ENCODE measurements around the gene EIF4E2.
A peak's percentile ranks its signal among the peaks of the same experiment; 100 is the strongest.

EIF4E2 gene, protein sequence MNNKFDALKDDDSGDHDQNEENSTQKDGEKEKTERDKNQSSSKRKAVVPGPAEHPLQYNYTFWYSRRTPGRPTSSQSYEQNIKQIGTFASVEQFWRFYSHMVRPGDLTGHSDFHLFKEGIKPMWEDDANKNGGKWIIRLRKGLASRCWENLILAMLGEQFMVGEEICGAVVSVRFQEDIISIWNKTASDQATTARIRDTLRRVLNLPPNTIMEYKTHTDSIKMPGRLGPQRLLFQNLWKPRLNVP

GRCh38 chr2:232550354-232551249 is at the start of gene EIF4E2, which contains the start of gene TIGD1:
Gene EIF4E2 (plus strand): TSS chr2:232550689. CDS start chr2:232550725, 36 bp downstream.
Gene TIGD1 (minus strand): TSS chr2:232550557. CDS start chr2:232549882, 675 bp downstream.
- peak; percentile 94 for DNase-seq (ENCODE audit: low spot score)

GRCh38 chr2:232501331-232501771 is 49.1 kb upstream of the EIF4E2 start:
- no peak for DNase-seq (ENCODE audit: low spot score)

DNA sequence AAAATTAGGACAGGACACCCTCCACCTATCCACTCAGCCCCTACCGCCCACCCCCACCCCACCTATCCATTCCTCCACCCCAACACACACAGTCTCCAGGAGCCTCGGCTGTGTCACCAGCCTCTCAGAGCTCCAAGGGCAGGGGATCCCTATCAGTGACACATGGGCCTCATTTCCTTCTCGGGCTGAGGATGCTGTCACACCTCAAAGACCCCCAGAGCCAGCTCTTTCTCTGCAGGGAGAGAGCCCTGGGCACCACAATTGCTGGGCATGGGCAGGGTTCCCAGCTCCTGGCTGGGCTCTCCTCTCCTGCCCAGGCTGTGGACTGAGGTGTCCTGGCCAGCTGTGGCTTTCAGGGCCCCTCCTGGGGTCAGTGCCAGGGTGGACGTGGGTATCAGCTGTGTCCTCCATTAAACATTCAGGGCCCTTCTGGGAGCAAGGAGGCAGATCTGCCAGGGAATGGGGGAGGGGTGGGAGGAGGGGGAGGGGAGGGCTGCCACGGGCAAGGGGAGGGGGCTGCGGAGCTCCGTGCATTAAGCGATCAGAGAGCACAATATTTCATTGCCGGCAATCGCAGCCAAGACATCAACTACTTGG is 48.6 kb upstream of the EIF4E2 start:
- no peak for DNase-seq (ENCODE audit: low spot score)

- DNase-seq (ENCODE audit: low spot score) = no peak
Measured at GRCh38 chr2:232502511-232502910, 48.0 kb upstream of the EIF4E2 start.

GRCh38 chr2:232502911-232503808 is 47.3 kb upstream of the EIF4E2 start:
- DNase-seq (ENCODE audit: low spot score) = no peak

- no peak for DNase-seq (ENCODE audit: low spot score)
Measured at GRCh38 chr2:232503809-232504323, 46.6 kb upstream of the EIF4E2 start.

DNA sequence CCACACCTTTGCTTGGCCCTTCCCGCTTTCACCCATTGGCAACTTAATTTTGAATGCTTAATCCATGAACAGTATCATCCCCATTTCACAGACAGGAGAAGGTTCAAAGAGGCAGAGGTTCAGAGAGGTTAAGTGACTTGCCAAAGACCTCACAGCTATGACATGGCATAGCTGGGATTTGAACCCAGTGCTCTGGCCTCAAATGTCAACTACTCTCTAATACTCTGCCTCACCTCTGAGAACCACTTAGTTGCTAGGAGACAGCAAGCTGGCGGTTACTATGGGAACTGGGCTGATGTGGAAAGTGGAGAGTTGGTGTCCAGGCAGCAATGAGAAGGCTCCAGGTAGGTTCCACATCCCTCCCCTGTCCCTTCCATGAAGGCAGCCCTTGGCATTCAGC is 46.1 kb upstream of the EIF4E2 start:
- DNase-seq (ENCODE audit: low spot score) = no peak

- no peak for DNase-seq (ENCODE audit: low spot score)
Measured at GRCh38 chr2:232505856-232506255, 44.6 kb upstream of the EIF4E2 start.

DNA sequence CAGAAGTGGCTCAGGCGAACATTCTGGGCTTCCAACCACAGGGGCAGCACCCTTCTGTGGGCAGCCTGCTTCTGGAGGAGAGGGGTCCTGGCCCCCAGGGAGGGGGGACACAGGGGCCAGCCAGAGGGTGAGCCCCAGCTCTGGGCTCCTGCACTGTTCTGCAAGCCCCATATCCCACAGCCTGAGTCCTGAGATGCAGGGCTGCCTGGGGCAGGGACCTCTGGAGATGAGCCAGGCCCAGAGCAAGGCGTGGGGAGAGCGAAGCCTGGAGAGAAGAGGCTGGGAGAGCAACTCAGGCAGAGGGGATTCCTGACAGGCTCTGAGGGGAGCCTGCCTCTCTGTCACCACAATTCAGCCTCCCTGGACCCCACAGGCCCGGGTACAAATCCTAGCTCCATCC is 43.8 kb upstream of the EIF4E2 start:
- DNase-seq (ENCODE audit: low spot score) = no peak

DNA sequence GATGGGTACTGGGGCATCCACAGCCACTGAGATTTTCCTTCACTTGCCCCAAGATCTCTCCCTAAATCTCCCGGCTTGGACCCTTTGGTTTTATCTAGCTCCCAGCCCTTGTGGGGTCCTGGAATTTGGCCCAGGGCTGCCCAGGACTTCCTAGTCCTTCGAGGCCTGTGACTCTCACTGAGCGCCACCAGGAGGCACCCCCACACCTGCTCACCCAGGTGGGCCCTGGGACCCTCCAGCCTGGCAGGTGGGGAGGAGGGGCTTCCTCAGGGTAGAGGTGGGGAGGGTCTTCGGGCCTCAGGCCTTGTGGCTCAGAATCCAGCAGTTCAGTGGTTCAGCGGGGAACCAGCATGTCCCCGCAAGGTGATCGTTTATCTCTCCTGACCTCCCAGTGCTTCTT is 42.2 kb upstream of the EIF4E2 start:
- no peak for DNase-seq (ENCODE audit: low spot score)

DNA sequence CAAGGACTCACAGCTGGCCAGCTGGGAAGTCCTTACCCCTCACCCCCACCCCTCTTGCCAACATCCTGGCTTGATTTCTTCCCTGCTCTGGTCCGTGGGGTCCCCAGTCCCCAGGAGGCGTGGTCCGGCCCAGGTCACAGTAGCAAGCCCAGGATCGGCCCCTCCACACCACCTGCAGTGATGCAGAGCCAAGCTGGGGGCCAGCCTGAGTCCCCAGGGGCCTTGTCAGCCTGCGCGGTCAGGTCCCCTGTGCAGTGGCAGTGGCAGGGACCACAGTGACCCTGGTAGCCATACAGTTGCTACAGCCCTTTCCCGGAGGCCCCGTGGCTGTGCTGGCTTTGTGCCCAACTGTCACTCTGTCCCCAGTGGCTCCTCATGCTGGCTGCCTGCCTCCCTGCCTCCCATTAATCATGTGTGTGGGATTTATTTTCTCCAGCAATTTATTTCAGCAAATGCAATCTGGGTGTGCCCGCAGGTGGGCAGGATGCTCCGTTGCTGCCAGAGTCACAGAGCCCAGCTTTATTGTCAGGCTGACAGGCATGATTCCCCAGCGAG is 39.1 kb upstream of the EIF4E2 start:
- no peak for DNase-seq (ENCODE audit: low spot score)

DNA sequence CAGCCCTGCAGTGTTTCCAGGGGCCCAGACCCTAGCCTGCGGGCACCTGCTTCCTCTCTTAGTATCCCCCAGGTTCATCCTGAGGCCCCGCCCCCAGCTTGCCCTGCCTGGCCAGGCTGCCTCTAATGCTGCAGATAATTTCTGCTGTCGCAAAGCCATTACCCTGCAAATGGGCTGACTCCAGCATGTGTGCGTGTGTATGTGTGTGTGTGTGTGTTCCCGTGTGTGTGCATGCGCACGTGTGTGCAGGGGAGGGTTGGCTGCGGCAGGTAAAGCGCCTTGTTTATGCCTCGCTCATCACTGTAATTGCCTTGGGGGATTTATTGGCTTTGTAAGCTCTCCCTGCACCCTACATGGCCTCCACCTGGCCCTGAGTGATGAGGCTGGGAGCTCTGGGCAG is 37.9 kb upstream of the EIF4E2 start:
- no peak for DNase-seq (ENCODE audit: low spot score)

- DNase-seq (ENCODE audit: low spot score) = no peak
Measured at GRCh38 chr2:232513353-232513752, 37.1 kb upstream of the EIF4E2 start.

GRCh38 chr2:232515639-232516038 is 34.9 kb upstream of the EIF4E2 start:
- DNase-seq (ENCODE audit: low spot score) = no peak

DNA sequence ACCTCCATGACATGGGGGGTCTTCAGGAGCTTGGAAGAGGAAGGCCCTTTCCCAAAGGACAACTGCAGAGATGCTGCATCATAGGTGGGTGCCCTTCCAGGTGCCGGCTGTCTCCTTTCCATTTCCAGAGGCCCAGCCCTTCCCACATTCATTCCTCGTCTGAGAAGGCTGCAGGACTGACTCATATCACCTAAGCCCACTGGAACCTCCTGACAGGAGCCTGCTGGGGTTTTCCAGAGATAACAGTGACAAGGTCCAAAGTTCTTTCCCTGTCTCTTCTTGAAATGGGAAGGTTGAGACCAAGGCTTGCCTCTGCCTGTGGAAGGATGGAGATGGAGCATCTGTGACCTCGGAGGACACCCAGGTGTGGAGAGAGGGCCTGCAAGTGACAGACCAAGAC is 33.9 kb upstream of the EIF4E2 start:
- no peak for DNase-seq (ENCODE audit: low spot score)

- DNase-seq (ENCODE audit: low spot score) = no peak
Measured at GRCh38 chr2:232518844-232519243, 31.6 kb upstream of the EIF4E2 start.

DNA sequence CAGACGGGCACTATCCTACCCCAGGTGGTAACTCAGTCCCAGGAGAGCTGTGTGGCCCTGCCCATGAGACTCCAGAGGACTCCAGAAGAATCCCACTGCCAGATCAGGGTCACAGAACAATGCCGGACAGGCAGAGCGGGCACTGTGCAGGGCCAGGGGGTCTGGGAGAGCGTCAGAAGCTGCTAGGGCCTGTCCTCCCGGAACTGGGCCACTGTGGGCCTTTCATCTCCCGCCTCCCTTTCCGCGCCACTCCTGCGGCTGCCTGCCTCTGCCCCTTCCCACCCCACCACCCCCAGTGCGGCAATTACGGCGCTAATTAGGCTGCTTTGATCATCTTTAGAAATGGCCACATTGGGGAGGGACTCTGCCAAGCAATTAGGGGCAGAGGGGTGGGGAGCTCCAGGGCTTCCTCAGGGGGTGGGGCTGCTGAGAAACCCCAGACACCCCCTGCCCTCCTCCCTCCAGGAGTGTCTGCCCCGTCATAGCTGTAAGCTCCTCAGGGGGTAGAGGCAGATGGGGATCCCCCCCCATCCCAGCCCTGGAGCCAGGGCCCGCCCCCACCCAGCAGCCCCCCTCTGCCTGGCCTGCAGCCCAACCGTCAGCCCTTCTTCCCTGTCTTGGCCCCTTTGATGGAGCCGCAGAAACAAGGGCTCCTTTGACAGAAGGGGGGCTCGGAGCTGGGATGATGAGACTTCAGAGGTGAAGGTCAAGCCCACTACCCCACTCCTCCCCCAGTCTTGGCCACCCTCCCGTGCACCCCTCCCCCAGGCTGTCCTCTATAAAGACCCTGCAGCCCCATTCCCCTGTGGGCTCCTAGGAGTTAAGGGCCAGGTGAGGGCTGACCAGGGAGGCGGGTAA is 30.7 kb upstream of the EIF4E2 start, which contains the start of gene PRSS56:
TSS of gene PRSS56 (plus strand) at position 808 of the 858 bp plus-strand sequence. CDS start 211 bp downstream, outside the sequence.
- DNase-seq (ENCODE audit: low spot score) = no peak

DNA sequence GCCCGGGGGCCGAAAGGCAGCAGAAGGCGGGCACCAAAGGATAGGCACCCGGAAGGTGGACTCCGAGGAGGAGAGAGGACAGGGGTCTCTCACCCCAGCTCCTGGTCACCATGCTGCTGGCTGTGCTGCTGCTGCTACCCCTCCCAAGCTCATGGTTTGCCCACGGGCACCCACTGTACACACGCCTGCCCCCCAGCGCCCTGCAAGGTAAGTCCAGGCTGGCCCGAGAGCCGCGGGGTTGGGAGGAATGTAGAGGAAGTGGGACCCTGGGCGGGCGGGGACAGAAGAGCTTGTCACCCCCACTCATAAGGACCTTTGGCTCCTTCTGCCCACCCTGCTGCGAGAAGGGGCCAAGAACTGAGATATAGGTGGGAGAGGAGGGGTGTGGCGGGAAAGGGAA is 30.0 kb upstream of the EIF4E2 start:
- no peak for DNase-seq (ENCODE audit: low spot score)

DNA sequence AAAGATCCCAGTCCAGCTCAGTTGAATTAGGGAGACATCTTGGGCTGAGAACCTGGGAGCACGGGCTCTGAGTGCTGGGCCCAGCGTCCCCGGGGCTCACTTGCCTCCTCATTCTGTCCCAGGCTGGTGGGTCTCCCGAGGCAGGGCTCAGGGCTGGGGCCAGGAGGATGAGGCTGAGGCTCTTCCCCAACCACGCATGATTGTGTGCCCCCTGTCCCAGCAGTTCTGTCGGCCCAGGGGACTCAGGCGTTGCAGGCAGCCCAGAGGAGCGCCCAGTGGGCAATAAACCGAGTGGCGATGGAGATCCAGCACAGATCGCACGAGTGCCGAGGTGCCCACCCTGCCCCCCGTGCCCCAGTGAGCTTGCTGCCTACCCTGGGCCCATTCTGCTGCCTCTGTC is 29.4 kb upstream of the EIF4E2 start:
- DNase-seq (ENCODE audit: low spot score) = no peak

DNA sequence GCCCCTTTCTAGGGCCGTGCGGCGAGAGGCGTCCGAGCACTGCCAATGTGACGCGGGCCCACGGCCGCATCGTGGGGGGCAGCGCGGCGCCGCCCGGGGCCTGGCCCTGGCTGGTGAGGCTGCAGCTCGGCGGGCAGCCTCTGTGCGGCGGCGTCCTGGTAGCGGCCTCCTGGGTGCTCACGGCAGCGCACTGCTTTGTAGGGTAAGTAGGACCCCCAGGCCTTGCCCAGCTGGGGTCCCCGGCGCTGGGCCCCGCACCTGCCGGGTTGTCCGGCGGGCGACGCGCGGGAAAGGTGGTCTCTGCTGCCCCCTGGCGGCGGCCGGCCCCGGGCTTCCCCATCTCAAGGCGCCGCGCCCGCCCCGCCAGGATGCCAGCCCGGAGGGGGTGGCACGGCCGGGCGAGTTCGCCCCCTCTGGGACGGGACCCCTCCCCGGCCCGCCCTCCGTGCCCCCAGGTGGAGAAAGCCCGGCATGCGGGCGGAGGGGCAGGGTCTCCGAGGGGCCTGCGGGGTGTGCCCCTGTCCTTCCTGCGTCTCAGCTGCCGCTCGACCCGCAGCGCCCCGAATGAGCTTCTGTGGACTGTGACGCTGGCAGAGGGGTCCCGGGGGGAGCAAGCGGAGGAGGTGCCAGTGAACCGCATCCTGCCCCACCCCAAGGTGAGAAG is 28.4 kb upstream of the EIF4E2 start:
- DNase-seq (ENCODE audit: low spot score) = peak; percentile 54
